NCI-H2029 treated with DMSO at 0.1 percent for 48 hours (cell line): ENCODE data around the gene DBNL.

Source experiments
- DNase-seq: peaks from one replicate; lab custom pipeline; 2025; lab: John Stamatoyannopoulos, UW

DBNL gene

GRCh38 chr7:44078521-44078920, 34.0 kb downstream of the DBNL start:
- DNase-seq = no peak

- no peak for DNase-seq
Measured at GRCh38 chr7:44079331-44080021, 35.0 kb downstream of the DBNL start.

- no peak for DNase-seq
Measured at GRCh38 chr7:44080118-44080517, 35.6 kb downstream of the DBNL start.

DNA sequence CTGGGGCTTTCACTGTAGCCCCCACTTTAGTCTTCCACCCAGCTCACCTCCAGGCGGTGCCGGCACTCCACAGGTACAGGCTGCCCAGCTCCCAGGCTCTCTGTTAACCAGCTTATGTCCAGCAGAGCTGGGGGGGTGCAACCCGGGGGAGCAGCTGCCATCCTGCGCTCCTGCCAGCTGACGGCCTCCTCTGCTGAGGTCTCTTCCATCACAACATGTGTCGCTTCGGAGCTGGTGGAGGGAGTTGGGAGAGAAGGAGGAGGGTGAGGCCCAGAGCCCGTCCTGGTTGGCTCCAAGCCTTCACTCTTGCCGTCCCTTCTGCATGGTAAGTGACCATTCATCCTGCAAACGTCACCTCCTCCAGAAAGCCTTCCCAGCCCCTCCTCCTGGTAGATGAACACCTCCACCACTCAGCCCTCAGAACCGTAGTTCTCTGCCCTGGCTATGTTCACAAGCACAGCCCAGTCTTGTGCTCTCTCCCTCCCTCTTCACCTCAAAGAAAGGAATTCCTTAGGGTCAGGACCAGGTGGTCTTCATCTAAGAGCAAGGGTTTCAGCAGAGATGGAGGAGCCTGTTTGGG, 36.3 kb downstream of the DBNL start:
- no peak for DNase-seq

DNA sequence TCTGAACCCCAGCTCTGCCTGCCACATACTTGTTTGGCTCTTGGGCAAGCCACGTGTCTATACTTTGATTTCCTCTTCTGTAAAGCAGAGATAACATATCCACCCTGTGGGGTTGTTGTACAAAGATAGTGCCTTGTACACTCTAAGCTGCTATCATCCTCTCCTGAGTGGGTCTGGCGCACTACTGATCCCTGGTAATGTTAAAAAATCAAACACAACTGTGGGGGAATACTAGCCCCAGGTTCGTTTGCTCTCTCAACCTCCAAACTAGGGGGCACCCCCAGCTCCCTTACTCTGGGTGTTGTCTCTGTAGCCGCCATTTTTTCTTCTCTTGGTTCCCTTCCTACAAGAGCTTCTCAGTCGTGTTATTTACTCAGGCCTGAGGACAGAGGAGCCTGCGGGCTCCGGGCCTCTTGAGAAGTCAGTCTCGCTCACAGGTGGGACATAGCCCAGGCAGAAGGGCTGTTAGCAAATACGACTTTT, 36.8 kb downstream of the DBNL start:
- no peak for DNase-seq

GRCh38 chr7:44082541-44083207, 38.2 kb downstream of the DBNL start:
- peak; percentile 89 for DNase-seq

- no peak for DNase-seq
Measured at GRCh38 chr7:44083796-44084195, 39.3 kb downstream of the DBNL start.

- no peak for DNase-seq
Measured at GRCh38 chr7:44084701-44085100, 40.2 kb downstream of the DBNL start.

GRCh38 chr7:44085546-44085945, 41.0 kb downstream of the DBNL start:
- DNase-seq = no peak

DNA sequence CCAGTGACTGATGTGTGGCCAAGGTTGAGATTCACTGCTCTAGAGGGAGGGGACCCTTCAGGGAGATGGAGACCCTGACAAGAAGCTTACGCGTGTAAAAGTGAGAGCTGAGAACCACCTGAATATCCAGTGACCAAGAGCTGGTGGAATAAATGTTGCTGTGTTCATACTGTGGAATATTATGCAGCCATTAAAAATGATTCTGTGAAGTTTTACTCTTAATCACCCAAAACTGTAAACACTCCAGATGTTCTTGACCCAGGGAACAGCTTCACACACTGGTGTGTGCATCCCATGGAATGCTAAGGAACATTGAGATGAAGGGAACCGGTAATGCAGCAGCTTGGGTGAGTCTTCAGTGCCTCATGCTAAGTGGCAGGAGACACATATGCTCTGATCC, 42.1 kb downstream of the DBNL start:
- DNase-seq = no peak

DNA sequence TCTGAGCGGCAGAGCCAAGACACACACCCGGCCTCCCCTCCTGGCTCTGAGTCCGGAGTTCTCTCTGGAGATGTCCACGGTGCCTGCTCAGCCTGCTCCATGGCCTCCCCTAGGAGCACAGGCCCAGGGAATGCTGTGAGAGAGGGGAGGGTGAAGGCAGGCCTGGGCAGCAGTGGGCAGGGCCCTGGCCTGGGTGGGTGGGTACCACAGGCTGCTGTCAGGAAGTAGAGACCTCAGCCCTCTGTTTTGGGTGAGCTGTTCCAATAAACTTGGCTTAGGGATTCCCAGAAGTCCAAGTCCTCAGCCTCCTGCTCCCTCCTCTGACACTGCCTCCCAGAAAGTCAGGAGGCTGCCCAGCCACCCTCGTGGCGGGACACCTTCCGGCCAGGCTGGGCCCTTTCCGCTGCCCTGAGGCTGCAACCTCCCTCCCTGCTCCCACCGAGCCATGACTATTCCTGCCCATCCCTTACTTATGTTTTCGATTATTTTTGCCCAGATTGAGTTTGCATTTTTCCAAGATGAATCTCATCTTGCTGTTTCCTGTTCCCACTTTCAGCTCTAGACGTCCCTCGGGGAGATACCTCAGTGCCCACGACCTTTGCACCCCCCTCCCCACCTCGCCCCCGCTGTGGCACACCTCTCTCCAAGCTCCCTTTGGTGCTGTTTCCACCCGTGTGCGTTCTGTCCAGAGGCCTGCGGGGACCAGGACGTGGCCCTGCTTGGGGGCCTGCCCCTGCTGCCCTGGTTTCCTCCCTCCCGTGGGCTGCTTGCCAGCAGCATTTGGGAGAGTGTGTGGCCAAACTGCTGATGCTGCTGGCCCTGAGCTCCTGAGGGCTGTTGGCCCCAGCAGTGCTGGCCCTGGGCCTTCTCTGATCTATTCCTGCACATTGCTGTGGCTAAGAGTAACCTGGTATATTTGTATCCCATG, 43.7 kb downstream of the DBNL start:
- DNase-seq = no peak

DNA sequence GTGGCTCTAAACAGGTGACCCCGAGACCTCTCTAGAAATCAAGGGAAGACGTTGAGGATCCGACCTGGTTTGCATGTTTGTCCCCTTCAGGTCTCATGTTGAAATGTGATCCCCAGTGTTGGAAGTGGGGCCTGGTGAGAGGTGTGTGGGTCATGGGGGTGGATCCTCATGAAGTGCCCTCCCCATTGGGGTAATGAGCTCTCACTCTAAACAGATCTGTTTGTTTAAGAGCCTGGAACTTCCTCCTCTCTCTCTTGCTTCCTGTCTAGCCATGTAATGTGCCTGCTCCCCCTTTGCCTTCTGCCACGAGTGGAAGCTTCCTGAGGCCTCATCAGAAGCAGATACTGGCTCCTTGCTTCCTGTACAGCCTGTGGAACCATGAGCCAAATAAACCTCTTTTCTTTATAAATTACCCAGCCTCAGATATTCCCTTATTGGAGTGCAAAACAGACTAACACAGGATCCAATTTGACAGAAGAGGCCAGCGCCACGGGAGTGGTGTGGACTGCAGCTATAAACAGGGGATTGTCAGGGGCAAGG, 48.7 kb downstream of the DBNL start:
- DNase-seq = no peak

DNA sequence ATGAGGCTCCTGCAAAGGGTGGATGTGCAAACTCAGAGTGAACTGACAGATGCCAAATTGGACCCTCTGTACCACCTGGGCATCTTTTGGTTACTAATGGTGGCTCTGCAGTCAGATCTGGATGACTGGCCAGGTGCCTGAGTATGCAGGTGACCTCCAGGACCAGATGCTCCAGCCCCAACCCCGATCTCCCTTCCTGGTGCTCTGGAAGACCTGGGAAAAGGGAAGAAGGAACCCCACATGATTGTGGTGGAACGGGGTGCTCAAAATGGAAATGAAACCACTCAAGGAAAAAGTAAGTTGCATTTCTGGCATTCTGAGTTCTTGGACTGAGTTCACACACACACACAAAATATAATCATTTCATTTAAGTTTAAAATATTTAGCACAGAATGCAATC, 49.9 kb downstream of the DBNL start:
- DNase-seq = no peak

- DNase-seq = no peak
Measured at GRCh38 chr7:44094883-44095592, 50.5 kb downstream of the DBNL start.

DNA sequence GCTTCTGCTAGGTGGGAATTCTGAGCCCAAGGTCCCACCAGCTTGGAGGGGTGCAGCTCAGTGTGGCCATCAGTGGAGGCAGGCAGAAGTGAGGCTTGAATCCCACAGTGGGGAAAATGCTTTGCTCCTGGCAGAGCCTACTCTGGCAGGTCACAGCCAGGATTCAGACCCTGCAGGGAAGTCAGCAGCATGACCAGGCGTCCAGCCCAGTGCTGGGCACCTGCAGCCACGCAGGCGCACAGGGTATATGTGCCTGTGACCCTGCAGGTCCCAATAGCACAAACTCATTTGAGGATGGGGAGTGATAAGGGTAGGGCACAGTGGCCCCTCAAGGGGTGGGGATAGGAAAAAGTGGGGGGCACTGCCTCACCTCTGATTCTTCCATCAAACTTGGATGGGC, 51.3 kb downstream of the DBNL start:
- no peak for DNase-seq

GRCh38 chr7:44096326-44096881, 51.9 kb downstream of the DBNL start:
- DNase-seq = no peak

DNA sequence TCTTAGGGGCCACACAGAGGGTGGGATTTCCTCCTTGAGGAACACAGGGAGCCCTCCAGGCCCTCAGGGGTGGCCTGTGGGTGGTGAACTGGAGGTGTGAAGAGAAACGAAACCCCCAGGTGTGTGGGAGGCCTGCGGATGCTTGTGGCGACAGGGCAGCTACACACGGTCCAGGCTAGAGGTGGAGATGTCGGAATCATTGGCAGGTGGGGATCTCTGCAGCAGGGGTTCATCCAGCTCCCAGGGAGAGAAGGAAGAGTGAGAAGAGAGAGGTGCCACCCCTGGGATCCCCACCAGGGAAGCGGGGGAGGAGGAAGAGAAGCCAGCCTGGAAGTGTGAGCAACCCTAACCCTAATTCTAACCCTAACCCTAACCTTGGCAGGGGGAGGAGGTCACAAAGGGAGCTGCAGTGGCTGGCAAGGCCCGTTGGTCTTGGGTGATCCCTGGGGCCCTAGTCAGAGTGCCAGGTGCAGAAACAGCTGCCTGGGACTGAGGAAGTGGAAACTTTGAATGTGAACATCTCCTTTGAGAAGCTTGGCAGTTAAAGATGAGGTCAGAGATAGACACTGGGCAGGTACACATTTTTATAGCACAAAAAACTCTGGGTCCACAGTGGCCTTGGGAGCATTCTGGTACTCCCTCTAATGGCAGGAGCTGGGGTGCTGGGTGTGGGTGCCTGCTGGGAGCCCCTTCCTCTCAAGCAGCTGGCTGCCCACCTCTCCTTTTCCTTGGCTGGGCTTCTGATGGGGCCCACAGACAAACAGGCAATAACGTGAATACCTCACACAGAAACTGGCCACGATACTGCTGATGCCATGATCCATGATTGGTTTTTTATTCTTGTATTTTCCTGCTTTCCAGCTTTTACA, 52.8 kb downstream of the DBNL start:
- DNase-seq = no peak

GRCh38 chr7:44098092-44099068, 53.9 kb downstream of the DBNL start:
- DNase-seq = no peak

DNA sequence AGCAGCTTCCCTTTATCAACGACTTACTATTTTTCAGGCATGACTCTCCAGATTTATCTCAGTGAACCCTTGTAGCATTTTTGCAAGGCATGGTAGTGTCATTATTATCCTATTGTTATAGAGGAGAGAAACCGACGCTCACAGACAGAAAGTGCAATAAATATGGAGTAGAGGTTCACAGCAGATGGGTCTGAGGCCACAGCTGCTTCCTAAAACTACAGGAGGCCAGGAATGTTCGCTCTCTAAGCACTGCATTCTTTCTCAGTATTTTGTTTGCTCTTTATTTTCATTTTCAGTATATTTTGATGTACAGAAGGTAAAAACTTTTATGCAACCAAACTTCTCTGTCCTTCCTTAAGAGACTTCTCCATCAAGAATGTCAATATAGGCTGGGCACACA, 55.2 kb downstream of the DBNL start:
- no peak for DNase-seq
